ENCODE data around the gene GOLGA5.

GOLGA5 gene

DNA sequence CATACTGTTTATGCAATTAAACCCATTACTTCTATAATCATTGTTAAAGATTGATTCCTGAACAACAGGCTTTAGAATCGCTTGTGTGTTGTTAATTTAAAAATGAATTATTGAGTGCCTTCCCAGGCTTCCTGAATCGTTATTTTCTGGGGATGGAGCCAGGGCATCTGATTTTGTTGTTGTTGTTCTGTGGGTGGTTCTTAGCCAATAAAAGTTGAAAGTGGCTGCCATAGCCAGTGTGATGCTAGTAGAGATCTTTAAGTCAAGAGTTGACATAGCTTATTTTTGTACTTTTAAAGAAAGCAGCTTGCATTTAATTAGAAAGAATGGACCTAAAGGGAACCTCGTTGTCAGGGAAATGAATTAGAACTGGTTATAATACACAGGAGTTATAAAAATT is 6.4 kb downstream of the GOLGA5 start:
- Histone ChIP-seq H3K4me3 (replicated peaks; ENCODE audit: insufficient read depth, low read length) (no peak overlapping the region), H3K27ac (replicated peaks) (no peak overlapping the region), H3K27me3 (ENCODE audit: insufficient read depth, poor library complexity, severe bottlenecking) (no peaks in the 10 kb centered on the region)
- no peak for DNase-seq (ENCODE audit: low read depth in 1 of 2, low spot score in 1 of 2)
- no peak for TF ChIP-seq GABPA (IDR thresholded peaks at IDR 0.05; ENCODE audit: low read depth)
- TF ChIP-seq SPI1 (IDR thresholded peaks at IDR 0.05; ENCODE audit: borderline replicate concordance, low read depth) = no peak
- TF ChIP-seq, protein P1, sequence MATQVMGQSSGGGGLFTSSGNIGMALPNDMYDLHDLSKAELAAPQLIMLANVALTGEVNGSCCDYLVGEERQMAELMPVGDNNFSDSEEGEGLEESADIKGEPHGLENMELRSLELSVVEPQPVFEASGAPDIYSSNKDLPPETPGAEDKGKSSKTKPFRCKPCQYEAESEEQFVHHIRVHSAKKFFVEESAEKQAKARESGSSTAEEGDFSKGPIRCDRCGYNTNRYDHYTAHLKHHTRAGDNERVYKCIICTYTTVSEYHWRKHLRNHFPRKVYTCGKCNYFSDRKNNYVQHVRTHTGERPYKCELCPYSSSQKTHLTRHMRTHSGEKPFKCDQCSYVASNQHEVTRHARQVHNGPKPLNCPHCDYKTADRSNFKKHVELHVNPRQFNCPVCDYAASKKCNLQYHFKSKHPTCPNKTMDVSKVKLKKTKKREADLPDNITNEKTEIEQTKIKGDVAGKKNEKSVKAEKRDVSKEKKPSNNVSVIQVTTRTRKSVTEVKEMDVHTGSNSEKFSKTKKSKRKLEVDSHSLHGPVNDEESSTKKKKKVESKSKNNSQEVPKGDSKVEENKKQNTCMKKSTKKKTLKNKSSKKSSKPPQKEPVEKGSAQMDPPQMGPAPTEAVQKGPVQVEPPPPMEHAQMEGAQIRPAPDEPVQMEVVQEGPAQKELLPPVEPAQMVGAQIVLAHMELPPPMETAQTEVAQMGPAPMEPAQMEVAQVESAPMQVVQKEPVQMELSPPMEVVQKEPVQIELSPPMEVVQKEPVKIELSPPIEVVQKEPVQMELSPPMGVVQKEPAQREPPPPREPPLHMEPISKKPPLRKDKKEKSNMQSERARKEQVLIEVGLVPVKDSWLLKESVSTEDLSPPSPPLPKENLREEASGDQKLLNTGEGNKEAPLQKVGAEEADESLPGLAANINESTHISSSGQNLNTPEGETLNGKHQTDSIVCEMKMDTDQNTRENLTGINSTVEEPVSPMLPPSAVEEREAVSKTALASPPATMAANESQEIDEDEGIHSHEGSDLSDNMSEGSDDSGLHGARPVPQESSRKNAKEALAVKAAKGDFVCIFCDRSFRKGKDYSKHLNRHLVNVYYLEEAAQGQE (IDR thresholded peaks at IDR 0.05; ENCODE audit: insufficient replicate concordance, low read depth) = no peak
- no peak for TF ChIP-seq POLR2AphosphoS5 (IDR thresholded peaks at IDR 0.05; ENCODE audit: low read depth)
- TF ChIP-seq CTCF (IDR thresholded peaks at IDR 0.05; ENCODE audit: insufficient read depth, low read length) = no peak

GRCh38 chr14:92801917-92802316 is 7.8 kb downstream of the GOLGA5 start:
- TF ChIP-seq, protein P1 (IDR thresholded peaks at IDR 0.05; ENCODE audit: insufficient replicate concordance, low read depth) = no peak
- no peak for TF ChIP-seq SPI1 (IDR thresholded peaks at IDR 0.05; ENCODE audit: borderline replicate concordance, low read depth)
- no peak for TF ChIP-seq GABPA (IDR thresholded peaks at IDR 0.05; ENCODE audit: low read depth)
- no peak for TF ChIP-seq CTCF (IDR thresholded peaks at IDR 0.05; ENCODE audit: insufficient read depth, low read length)
- no peak for TF ChIP-seq POLR2AphosphoS5 (IDR thresholded peaks at IDR 0.05; ENCODE audit: low read depth)
- no peak overlapping the region for H3K4me3 ChIP-seq (replicated peaks; ENCODE audit: insufficient read depth, low read length)
- no peak overlapping the region for H3K27ac ChIP-seq (replicated peaks)
- H3K27me3 ChIP-seq (ENCODE audit: insufficient read depth, poor library complexity, severe bottlenecking) = no peaks in the 10 kb centered on the region
- no peak for DNase-seq (ENCODE audit: low read depth in 1 of 2, low spot score in 1 of 2)

DNA sequence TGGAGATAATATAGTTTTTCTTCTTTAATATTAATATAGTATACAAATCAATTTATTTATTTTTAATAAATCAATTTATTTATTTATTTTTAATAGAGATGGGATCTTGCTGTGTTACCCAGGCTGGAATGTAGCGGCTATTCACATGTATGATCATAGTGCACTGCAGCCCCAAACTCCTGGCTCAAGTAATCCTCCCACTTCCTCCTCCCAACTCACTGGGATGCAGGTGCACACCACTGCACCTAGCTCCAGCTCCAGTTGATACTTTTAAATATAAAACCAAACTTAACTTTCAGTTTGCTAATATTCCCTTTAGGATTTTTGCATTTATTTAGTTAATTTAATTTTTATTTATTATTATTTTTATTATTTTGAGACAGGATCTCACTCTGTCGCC is 8.6 kb downstream of the GOLGA5 start:
- TF ChIP-seq SPI1 (IDR thresholded peaks at IDR 0.05; ENCODE audit: borderline replicate concordance, low read depth) = no peak
- TF ChIP-seq, protein P1 (IDR thresholded peaks at IDR 0.05; ENCODE audit: insufficient replicate concordance, low read depth) = no peak
- Histone ChIP-seq H3K27ac (replicated peaks) (no peak overlapping the region), H3K4me3 (replicated peaks; ENCODE audit: insufficient read depth, low read length) (no peak overlapping the region), H3K27me3 (ENCODE audit: insufficient read depth, poor library complexity, severe bottlenecking) (no peaks in the 10 kb centered on the region)
- no peak for DNase-seq (ENCODE audit: low read depth in 1 of 2, low spot score in 1 of 2)

- H3K27me3 ChIP-seq (ENCODE audit: insufficient read depth, poor library complexity, severe bottlenecking) = no peaks in the 10 kb centered on the region
- TF ChIP-seq POLR2AphosphoS5 (IDR thresholded peaks at IDR 0.05; ENCODE audit: low read depth) (no peak), SPI1 (IDR thresholded peaks at IDR 0.05; ENCODE audit: borderline replicate concordance, low read depth) (no peak), CTCF (IDR thresholded peaks at IDR 0.05; ENCODE audit: insufficient read depth, low read length) (no peak), GABPA (IDR thresholded peaks at IDR 0.05; ENCODE audit: low read depth) (no peak)
- TF ChIP-seq, protein P1 (IDR thresholded peaks at IDR 0.05; ENCODE audit: insufficient replicate concordance, low read depth) = no peak
- no peak overlapping the region for H3K27ac ChIP-seq (replicated peaks)
- no peak overlapping the region for H3K4me3 ChIP-seq (replicated peaks; ENCODE audit: insufficient read depth, low read length)
- DNase-seq (ENCODE audit: low read depth in 1 of 2, low spot score in 1 of 2) = no peak
Observed at GRCh38 chr14:92813201-92813600, 19.1 kb downstream of the GOLGA5 start.

All from HL-60 (cell line).